Calu3 (cell line): ENCODE data around the gene CCSER1. TPM values are rescaled to one million over a fixed set of nuclear protein-coding genes. Genes with fewer than 3 reads are reported as not detected.
"Not testable (repeated sequence)": the region's sequence is repeated elsewhere in the genome, so short reads cannot be mapped to it uniquely, and the experiment has no call there.

Source experiments
- BruUV-seq: library from RNA; stranded (reverse); fragments of 400-500 nt; replicated peaks from 2 replicates; lab custom pipeline; 2021; lab: Mats Ljungman, UMichigan
- CTCF ChIA-PET: fragments of 300-600 bp; sonication (Branson Sonifier 250); formaldehyde crosslinking; loops from one replicate; lab custom pipeline; 2022; ENCODE audit warnings: antibody characterized with exemption; lab: Charles Lee
- DNase-seq: peaks from one replicate; pipeline ENCODE4 v3.0.0; 2022
- H3K27ac Mint-ChIP-seq: one replicate; pipeline ENCODE4 v1.8.0; 2022; ENCODE audit warnings: mixed read lengths; ENCODE audit not compliant: unreplicated experiment
- H3K27me3 Mint-ChIP-seq: one replicate; pipeline ENCODE4 v1.8.0; 2022; ENCODE audit warnings: mixed read lengths; ENCODE audit not compliant: unreplicated experiment
- H3K36me3 Mint-ChIP-seq: one replicate; pipeline ENCODE4 v1.8.0; 2022; ENCODE audit warnings: mild to moderate bottlenecking, moderate library complexity, mixed read lengths; ENCODE audit not compliant: insufficient read depth, unreplicated experiment
- H3K4me1 Mint-ChIP-seq: one replicate; pipeline ENCODE4 v1.8.0; 2022; ENCODE audit warnings: mild to moderate bottlenecking, low read depth, mixed read lengths; ENCODE audit not compliant: unreplicated experiment
- H3K4me3 Mint-ChIP-seq: one replicate; pipeline ENCODE4 v1.8.0; 2022; ENCODE audit warnings: mild to moderate bottlenecking, low read depth, moderate library complexity, mixed read lengths; ENCODE audit not compliant: unreplicated experiment
- H3K9me3 Mint-ChIP-seq: one replicate; pipeline ENCODE4 v1.8.0; 2022; ENCODE audit warnings: low read depth, mixed read lengths; ENCODE audit not compliant: unreplicated experiment
- CTCF ChIP-seq: fragments of 200-600 bp; IDR thresholded peaks from one replicate; pipeline ENCODE4 v1.8.0; 2022; ENCODE audit warnings: antibody characterized with exemption; ENCODE audit not compliant: unreplicated experiment
- intact Hi-C: fragments of 100-400 bp; cut with micrococcal nuclease; formaldehyde crosslinking; loops from one replicate; pipeline ENCODE4 v1.10.0; 2022; ENCODE audit not compliant: unreplicated experiment
- total RNA-seq: library from RNA; stranded (reverse); gene quantifications from 2 replicates; pipeline ENCODE4 v1.2.3, GENCODE V29; 2022

The CCSER1 gene
- total RNA-seq, 1 experiment from 2014 or later: 6.2 TPM

DNA sequence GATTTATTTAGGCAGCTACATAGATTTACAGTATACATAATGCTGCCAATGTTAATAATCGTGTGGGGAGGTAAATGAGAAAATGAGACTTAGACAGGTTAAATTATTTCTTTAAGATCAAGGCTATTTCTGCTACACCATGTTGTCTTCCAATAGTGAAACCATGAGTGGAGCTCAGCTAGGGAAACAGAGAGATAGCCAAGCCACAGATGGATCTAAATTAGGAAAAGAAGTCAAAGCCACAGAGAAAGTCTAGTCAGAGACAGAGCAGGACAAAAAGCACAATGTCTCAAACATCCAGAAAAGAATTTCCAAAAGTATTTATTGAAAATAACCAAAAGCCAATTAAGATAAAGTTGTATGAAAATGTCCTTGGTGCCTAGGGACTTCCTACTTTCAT is 1309.4 kb downstream of the CCSER1 start:
- H3K27ac Mint-ChIP-seq: no peak overlapping the region
- H3K4me1 Mint-ChIP-seq: no peaks in the 10 kb centered on the region
- BruUV-seq: no TSS peak
- H3K36me3 Mint-ChIP-seq: no peaks in the 10 kb centered on the region
- CTCF ChIA-PET: no interaction called here
- DNase-seq: no peak
- no peak for TF ChIP-seq CTCF
- no peaks in the 10 kb centered on the region for H3K27me3 Mint-ChIP-seq
- H3K9me3 Mint-ChIP-seq: peaks cover 2% of the 10 kb centered on the region
- intact Hi-C loops: no loop called here
- no peak overlapping the region for H3K4me3 Mint-ChIP-seq

DNA sequence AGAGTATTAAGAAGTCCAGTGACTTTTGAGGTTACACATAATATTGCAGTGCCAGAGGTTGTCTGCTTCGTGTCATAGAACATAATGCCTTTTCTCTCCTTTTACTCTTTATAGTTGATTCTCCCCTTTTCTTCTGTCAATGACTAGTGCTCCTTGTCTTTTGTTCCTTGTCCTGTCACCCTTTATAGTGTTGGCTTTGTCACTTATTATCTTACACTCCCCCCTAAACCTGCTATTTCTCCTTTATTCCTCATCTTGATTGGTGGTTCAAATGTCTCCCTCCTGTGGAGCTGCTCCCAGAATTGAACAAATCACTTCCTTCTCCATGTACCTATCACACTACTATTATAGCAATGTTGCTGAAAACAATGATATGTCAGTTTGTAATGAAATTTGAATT is 1320.0 kb downstream of the CCSER1 start:
- H3K27me3 Mint-ChIP-seq: no peaks in the 10 kb centered on the region
- peaks cover 10% of the 10 kb centered on the region for H3K4me1 Mint-ChIP-seq
- H3K9me3 Mint-ChIP-seq: no peaks in the 10 kb centered on the region
- no peaks in the 10 kb centered on the region for H3K36me3 Mint-ChIP-seq
- BruUV-seq: no TSS peak
- H3K4me3 Mint-ChIP-seq: no peak overlapping the region
- CTCF ChIA-PET: no interaction called here
- intact Hi-C loops: no loop called here
- H3K27ac Mint-ChIP-seq: no peak overlapping the region
- no peak for DNase-seq
- TF ChIP-seq CTCF: no peak

DNA sequence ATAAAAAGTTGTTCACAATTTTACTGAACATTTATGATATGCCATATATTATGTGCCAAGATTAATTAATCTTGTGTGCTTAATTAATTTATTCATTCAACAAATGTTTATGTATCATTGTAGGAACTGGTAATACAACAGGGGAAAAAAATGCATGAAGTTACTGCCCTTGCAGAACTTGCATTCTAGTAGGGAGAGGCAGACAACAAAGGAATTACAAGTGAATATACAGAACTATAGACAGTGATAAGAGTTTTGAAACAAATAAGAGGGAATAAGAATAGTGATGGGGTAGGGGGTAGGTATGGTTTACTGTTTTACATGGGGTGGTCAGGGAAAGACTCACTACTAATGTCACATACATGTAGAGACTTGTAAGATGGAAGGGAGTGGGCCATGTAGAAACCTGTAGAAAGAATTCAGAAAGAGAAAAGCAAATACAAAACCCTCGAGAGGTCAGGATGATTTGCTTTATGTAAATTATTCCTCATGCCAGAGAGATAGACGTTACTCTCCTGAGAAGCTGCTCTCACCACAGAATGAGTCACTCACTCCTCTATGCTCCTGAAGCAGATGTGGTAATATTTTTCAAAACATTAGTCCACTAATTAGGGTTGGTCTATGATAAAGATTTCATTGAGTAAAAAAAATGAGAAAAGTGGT is 1321.6 kb downstream of the CCSER1 start:
- Mint-ChIP-seq H3K9me3 (no peaks in the 10 kb centered on the region), H3K27me3 (no peaks in the 10 kb centered on the region), H3K27ac (peak overlapping the region; percentile 45), H3K36me3 (no peaks in the 10 kb centered on the region), H3K4me3 (no peak overlapping the region), H3K4me1 (peaks cover 10% of the 10 kb centered on the region)
- no peak for DNase-seq
- no TSS peak for BruUV-seq
- CTCF ChIA-PET: no interaction called here
- TF ChIP-seq CTCF: no peak
- intact Hi-C loops: no loop called here

- intact Hi-C loops: no loop called here
- BruUV-seq: no TSS peak
- CTCF ChIA-PET: no interaction called here
- no peak for TF ChIP-seq CTCF
- Mint-ChIP-seq H3K9me3 (no peaks in the 10 kb centered on the region), H3K4me1 (peaks cover 1% of the 10 kb centered on the region), H3K4me3 (no peak overlapping the region), H3K27ac (no peak overlapping the region), H3K27me3 (no peaks in the 10 kb centered on the region), H3K36me3 (no peaks in the 10 kb centered on the region)
- DNase-seq: no peak
Measured at GRCh38 chr4:91454111-91454510, 1326.9 kb downstream of the CCSER1 start.

DNA sequence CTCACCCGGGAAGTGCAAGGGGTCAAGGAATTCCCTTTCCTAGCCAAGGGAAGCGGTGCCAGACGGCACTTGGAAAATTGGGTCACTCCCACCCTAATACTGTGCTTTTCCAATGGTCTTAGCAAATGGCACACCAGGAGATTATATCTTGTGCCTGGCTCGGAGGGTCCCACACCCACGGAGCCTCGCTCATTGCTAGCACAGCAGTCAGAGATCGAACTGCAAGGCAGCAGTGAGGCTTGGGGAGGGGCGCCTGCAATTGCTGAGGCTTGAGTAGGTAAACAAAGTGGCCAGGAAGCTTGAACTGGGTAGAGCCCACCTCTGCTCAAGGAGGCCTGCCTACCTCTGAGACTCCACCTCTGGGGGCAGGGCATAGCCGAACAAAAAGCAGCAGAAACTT is 1335.4 kb downstream of the CCSER1 start:
- H3K4me1 Mint-ChIP-seq, intact Hi-C loops, H3K4me3 Mint-ChIP-seq, H3K27me3 Mint-ChIP-seq, BruUV-seq, H3K36me3 Mint-ChIP-seq, DNase-seq, H3K27ac Mint-ChIP-seq, H3K9me3 Mint-ChIP-seq, CTCF ChIA-PET: not testable (repeated sequence)
